ENCODE results near the gene ZFYVE27. TPM values are rescaled to one million over a fixed set of nuclear protein-coding genes. Genes with fewer than 3 reads are reported as not detected.

ZFYVE27 gene
- total RNA-seq, 1 donor from 2014 or later, result 62.2 TPM

GRCh38 chr10:97743169-97743943 is 6.4 kb downstream of the ZFYVE27 start:
- intact Hi-C loops (cut with DNase I), result no loop called here
- DNase-seq (ENCODE audit: low spot score in 2 of 2), result no peak
- TF ChIP-seq, protein P1, sequence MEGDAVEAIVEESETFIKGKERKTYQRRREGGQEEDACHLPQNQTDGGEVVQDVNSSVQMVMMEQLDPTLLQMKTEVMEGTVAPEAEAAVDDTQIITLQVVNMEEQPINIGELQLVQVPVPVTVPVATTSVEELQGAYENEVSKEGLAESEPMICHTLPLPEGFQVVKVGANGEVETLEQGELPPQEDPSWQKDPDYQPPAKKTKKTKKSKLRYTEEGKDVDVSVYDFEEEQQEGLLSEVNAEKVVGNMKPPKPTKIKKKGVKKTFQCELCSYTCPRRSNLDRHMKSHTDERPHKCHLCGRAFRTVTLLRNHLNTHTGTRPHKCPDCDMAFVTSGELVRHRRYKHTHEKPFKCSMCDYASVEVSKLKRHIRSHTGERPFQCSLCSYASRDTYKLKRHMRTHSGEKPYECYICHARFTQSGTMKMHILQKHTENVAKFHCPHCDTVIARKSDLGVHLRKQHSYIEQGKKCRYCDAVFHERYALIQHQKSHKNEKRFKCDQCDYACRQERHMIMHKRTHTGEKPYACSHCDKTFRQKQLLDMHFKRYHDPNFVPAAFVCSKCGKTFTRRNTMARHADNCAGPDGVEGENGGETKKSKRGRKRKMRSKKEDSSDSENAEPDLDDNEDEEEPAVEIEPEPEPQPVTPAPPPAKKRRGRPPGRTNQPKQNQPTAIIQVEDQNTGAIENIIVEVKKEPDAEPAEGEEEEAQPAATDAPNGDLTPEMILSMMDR (IDR thresholded peaks at IDR 0.05), result no peak
- H3K4me3 ChIP-seq, result no peak overlapping the region
- no peaks in the 10 kb centered on the region for H3K27me3 ChIP-seq
- H3K27ac ChIP-seq, result no peak overlapping the region
- H3K9me3 ChIP-seq, result no peaks in the 10 kb centered on the region
- peaks cover 0 to 9% of the 10 kb centered on the region in 2 donors for H3K4me1 ChIP-seq
- H3K36me3 ChIP-seq, result peaks cover 43 to 60% of the 10 kb centered on the region in 2 donors

DNA sequence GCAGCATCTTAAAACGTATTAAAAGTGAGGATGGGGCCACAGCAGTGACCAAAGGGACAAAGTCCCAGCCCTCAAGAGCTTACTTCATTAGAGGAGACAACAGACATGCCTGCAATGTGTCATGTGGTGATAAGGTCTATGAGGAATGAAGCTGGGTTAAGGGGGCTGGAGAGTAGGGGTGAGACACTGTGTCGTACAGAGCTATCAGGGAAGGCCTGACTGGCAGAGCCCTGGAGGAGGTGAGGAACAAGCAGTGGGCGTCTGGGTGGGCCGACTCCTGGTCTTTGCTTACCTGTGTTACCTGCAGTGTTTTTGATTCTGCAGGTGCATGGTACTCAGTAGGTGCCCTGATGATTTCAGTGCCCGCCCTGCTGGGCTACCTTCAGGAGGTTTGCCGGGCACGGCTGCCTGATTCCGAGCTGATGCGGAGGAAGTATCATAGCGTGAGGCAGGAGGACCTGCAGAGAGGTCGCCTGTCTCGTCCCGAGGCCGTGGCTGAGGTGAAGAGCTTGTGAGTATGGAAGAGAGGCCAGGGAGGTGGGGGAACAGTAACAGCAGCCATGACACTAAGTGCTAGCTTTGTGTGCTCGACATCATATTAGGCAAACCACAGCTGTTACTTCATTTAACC is 7.6 kb downstream of the ZFYVE27 start:
- Histone ChIP-seq H3K4me3 (no peak overlapping the region), H3K4me1 (peaks cover 0 to 5% of the 10 kb centered on the region in 2 donors), H3K27ac (no peak overlapping the region), H3K27me3 (no peaks in the 10 kb centered on the region), H3K36me3 (peaks cover 51 to 69% of the 10 kb centered on the region in 2 donors), H3K9me3 (no peaks in the 10 kb centered on the region)
- intact Hi-C loops (cut with DNase I), result no loop called here
- TF ChIP-seq, protein P1 (IDR thresholded peaks at IDR 0.05), result no peak
- DNase-seq (ENCODE audit: low spot score in 2 of 2), result no peak

DNA sequence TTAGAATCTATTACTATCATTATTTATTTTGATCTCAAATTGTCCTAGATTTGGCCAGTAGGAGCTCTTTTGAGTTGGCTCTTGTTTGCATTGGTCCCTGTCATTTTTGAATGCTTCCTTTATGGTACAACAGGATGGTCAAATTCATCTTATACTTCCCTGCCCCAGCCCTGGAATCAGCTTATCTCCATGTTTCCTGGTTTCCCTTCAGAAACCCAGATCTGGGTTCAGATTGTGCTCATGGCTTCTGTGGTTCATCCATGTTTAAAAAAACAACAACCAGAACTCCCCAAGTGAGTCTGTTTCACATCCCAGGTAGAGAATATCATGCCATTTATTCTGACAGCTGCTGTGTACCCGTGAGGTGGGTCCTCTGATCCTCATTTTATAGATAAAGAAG is 10.6 kb downstream of the ZFYVE27 start:
- Histone ChIP-seq H3K9me3 (no peaks in the 10 kb centered on the region), H3K27ac (no peak overlapping the region), H3K4me3 (no peak overlapping the region), H3K36me3 (peaks cover 81 to 92% of the 10 kb centered on the region in 2 donors), H3K4me1 (no peaks in the 10 kb centered on the region), H3K27me3 (no peaks in the 10 kb centered on the region)
- intact Hi-C loops (cut with DNase I), result no loop called here
- no peak for DNase-seq (ENCODE audit: low spot score in 2 of 2)
- TF ChIP-seq, protein P1 (IDR thresholded peaks at IDR 0.05), result no peak

GRCh38 chr10:97748116-97748515 is 11.2 kb downstream of the ZFYVE27 start:
- intact Hi-C loops (cut with DNase I), result no loop called here
- Histone ChIP-seq H3K36me3 (peaks cover 83 to 93% of the 10 kb centered on the region in 2 donors), H3K27ac (no peak overlapping the region), H3K9me3 (no peaks in the 10 kb centered on the region), H3K4me3 (no peak overlapping the region), H3K27me3 (no peaks in the 10 kb centered on the region), H3K4me1 (no peaks in the 10 kb centered on the region)
- no peak for DNase-seq (ENCODE audit: low spot score in 2 of 2)
- TF ChIP-seq, protein P1 (IDR thresholded peaks at IDR 0.05), result no peak

- Histone ChIP-seq H3K27me3 (no peaks in the 10 kb centered on the region), H3K9me3 (no peaks in the 10 kb centered on the region), H3K36me3 (peaks cover 92 to 98% of the 10 kb centered on the region in 2 donors), H3K4me1 (no peaks in the 10 kb centered on the region), H3K27ac (no peak overlapping the region), H3K4me3 (no peak overlapping the region)
- no peak for DNase-seq (ENCODE audit: low spot score in 2 of 2)
- TF ChIP-seq, protein P1 (IDR thresholded peaks at IDR 0.05), result no peak
- intact Hi-C loops (cut with DNase I), result no loop called here
Measured at GRCh38 chr10:97752956-97753355, 16.0 kb downstream of the ZFYVE27 start.

Data from ascending aorta (tissue), 2 donors.